GM21360 (cell line): ENCODE measurements around the gene ERF.

Experiments used
- ATAC-seq: cut with Tn5 transposase; IDR thresholded peaks from one replicate; pipeline ENCODE4 v1.9.1; 2021; ENCODE audit warnings: mild to moderate bottlenecking, moderate library complexity; ENCODE audit not compliant: unreplicated experiment

The ERF gene

GRCh38 chr19:42219812-42220750 lies 34.8 kb downstream of the ERF start, which contains the start of gene ZNF526:
Gene ZNF526, plus strand, starts transcription at chr19:42220312. Its CDS starts 4,092 bp downstream, at chr19:42224404.
- ATAC-seq: peak; percentile 60

GRCh38 chr19:42217520-42218437 lies 37.1 kb downstream of the ERF start, which contains the start of gene DEDD2:
Gene DEDD2, minus strand, starts transcription at chr19:42217677. Its CDS starts 670 bp downstream, at chr19:42217007.
- ATAC-seq: peak; percentile 65

- peak; percentile 17 for ATAC-seq
Measured at GRCh38 chr19:42216653-42217519, 38.0 kb downstream of the ERF start.

DNA sequence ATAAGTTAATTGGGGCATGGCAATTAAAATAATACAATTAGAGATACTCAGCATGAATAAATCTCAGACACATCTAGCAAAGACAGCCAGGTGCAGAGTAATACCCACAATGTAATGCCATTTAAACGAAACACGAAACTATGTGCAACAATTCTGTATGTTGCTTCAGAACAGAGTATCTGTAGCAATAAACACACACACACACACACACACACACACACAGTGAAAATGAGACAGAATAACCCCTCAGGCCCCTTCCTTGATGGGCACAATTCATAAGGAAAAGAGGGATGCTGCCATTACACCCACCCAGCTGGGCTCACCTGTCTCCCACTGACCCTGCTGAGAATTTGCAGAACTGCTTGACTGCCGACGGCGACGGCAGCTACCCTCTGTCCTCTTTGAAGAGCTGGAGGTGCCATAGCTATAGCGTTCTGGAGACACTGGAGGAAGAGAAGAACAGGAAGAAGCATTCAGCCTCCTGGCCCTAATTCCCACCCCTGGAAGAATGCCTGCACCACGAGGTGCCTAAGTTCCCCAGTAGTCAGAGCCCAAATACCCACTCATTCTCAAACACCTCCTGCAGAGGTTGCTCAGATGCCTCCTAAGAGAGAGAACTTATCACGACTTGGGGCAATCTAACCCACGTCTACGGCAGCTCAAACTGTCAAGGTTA lies 40.0 kb downstream of the ERF start:
- ATAC-seq: no peak

GRCh38 chr19:42212886-42213285 lies 42.0 kb downstream of the ERF start:
- ATAC-seq: no peak

DNA sequence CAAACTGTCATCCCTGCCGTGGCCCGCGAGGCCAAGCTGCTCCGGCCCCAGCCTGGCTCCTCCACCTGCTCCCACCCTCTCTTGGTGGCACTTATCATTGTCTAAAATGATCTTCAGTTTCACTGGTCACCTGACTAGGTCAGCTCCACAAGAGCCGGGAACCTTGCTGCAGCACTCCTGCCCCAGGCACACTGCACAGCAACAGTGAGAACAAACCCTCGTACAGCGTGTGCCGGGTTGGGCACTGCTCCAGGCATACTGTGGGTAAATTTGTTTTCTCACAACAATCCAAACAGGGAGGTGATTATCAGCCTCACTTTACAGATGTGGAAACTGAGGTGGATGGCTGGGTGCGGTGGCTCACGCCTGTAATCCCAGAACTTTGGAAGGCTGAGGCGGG lies 46.3 kb downstream of the ERF start:
- no peak for ATAC-seq

- ATAC-seq: no peak
Measured at GRCh38 chr19:42207767-42208271, 47.1 kb downstream of the ERF start.

DNA sequence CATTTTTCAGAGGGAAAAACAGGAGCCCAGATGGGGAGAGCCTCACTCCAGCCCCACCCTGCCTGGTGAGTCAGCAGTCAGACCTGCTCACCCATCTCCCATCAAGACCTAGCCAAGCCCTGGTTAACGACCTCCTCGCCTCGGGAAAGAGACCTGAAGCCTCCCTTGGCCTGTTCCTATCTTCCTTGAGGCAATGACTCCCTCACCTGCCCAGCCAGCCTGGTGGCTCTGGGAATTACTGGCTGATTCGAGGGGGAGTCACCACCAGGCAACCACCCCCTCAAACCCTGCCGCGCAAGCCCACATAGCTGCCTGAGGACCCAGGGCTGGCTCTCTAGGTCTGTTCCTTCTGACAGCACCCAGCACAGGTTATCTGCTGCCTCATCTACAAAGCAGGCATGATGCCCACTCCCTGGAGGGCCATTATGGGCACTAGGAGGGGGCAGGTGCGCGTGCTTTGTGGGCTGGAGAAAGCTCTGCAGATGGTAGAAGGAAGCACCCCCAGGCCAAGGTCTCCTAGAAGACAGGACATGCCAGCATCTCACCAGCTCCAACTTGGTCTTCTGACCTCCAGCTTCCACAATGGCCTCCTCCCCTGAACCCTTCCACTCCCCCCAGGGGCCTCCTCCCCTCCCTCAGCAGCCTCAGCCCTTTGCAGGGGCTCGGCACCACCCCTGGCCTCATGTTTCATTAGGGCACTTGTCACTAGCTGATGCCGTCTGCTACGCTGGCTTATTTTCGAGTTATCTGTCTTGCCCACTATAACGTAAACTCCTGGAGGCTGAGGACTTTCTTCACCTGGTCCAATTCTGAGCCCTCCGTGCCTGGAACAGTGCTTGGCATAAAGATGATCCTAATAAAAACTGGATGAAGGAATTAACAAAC lies 47.8 kb downstream of the ERF start:
- no peak for ATAC-seq

- ATAC-seq: no peak
Measured at GRCh38 chr19:42204664-42205063, 50.3 kb downstream of the ERF start.

DNA sequence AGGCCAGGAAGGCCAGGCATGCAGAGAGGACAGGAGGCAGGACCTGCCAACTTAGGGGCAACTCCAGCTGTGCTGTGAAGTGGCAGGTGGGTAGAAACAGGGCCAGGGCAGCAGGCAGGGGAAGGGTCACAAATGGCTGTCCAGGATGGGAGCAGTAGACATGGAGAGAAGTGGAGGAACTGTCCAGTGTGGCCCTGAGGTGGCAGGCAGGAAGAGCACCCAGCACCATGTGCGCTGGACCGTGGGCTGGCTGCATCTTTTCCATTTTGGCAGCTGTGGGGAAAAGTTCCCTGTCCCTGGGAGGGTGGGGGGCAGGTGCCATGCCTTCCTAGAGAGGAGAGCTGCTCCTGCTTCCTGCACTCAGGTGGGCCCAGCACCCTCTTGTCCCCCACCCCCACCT lies 51.2 kb downstream of the ERF start:
- ATAC-seq: no peak

- ATAC-seq: no peak
Measured at GRCh38 chr19:42202290-42202880, 52.5 kb downstream of the ERF start.

DNA sequence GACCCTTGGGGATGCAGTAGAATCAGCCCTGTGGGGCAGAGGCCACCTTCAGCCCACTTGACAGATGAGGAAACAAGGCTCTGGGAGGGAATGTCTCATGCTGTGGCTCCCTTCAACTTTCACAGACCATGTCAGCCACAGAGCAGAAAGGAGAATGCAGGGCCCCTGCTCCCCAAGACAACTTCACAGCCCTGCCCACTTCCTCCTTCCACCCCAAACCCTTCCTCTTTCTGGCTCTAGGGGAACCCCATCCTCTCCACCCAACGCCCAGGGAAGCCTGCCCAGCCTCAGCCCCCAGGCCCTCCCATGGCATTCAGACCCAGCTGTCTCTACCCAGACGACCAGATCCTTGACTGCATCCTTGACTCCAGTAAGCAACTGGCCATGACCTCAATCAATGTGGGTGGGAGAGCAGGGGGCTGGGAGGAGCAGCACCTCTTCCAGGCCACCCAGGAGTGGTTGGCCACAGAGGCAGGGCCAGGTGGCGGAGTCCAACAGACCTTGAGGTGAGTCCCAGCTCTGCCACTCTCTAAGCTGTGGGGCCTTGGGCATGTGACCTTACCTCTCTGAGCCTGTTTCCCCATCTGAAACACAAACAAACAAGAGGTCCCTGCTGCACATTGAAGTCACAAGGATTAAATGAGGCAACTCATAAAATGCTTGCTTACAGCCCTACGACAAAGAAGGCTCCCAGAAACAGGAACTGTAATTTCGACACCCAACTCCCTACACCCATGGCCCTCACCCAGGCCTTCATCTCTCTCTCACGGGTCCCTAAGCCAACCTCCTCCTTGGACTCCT lies 53.2 kb downstream of the ERF start:
- ATAC-seq: no peak

GRCh38 chr19:42200116-42200715 lies 54.7 kb downstream of the ERF start:
- ATAC-seq: no peak

DNA sequence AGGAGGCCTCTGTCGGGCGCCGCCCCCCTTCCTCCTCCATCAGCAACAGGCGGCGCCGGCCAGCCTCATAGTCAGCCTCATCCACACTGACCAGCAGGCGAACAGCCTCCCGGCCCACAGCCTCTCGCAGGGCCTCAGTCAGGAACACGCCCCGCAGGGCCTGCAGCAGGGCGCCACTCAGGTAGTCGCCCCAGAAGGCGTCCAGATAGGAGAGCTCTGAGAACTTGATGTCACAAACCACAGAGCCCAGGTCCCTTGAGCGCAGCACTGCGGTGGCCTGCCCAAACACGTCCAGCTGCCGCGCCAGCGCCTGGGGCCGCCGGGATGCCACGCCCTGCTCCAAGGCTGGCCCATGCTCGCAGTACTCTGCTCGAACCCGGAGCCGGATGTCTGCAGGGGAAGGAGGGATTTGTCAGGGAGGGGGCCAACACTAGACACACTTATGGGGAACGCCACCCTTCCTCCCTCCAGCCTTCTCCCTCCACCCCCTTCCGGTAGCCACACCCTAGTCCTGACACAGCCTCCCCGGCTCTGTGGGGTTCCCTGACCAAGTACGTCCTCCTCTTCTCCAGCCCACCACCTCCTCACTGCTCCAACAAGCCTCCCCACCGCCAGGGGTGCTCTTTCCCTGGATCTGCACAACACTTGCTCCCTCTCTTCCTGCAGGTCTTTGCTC lies 55.4 kb downstream of the ERF start:
- ATAC-seq: peak; percentile 37

DNA sequence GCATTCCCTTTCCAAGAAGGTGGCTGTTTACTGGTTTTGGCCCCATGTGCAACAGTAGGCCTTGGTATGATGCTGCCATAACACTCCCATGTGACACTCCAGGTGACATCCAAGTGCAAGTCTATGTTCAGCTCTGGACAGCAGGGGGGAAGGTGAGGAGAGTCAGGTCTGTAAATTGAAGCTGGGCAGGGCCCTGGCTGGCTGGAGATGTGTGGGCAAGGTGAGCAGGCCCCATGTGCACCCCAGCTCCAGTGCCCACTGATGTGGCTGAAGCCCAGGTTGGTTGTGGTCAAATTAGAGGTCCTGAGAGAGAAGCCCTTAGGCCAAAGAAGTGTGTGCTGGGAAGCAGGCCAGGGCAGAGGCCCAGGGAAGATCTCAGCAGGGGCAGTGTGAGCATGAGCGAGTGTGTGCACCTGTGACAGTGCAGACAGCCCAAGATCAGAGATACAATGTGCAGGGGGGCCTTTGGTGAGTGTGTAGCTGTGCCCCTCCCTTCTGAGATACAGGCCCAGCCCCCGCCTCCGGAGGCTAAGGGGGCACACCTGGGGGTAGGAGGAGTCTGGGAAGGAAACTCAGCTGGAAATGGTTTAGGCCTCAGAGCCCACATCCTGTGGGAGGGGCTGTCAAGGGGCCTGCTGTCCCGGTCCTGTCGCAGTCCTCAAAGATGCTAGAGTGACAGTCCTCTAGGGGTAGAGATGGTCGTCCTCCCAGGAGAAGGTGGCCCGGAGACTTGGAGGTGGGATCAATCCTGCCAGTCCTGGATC lies 56.1 kb downstream of the ERF start:
- ATAC-seq: peak; percentile 24
